Thyroid gland (tissue), 4 donors: Measurements from ENCODE around the gene MPL.

Source experiments
- CTCF ChIP-seq, 6 experiments: fragments of 200-600 bp in 3 of 6; fragments of 450-650 bp in 3 of 6; sonication (generic) in 3 of 6; IDR thresholded peaks; one replicate each; pipeline ENCODE4 v1.5.1; 2016 to 2019; ENCODE audit warnings: antibody characterized with exemption in 6 of 6, mild to moderate bottlenecking in 2 of 6, inconsistent platforms in 1 of 6, moderate library complexity in 1 of 6
- POLR2A ChIP-seq, 2 donors: fragments of 450-650 bp; IDR thresholded peaks; one replicate each; pipeline ENCODE4 v1.6.1; 2017; ENCODE audit warnings: antibody characterized with exemption in 2 of 2, mild to moderate bottlenecking in 2 of 2, moderate library complexity in 1 of 2

DNA sequence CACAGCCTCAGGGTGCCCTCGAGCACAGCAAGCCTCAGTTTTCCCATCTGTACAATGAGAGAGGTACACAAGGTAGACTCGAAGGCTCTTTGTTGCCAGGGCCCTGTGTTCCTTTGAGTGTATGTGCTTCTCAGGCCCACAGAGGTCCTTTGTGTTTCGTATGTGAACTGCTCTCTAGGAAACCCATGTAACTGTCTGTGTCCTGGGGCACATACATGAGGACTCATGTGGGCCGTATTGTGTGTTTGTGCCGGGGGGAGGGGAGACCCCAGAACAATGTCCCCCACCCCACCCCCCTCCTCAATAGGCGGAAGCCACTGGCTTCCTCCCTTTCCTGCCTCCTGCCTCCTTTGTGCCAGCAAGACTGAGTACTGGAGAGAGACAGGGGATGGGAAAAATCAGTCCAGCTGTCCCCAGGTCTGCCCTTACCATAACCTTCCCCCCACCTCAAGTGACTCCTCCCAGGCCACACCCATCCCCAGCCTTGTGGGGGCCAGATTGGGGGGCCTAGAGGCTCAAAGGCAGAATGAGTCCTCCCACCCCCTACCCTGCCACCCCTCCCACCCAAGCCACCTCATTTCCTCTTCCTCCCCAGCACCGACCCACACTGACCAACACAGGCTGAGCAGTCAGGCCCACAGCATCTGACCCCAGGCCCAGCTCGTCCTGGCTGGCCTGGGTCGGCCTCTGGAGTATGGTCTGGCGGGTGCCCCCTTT is 37.1 kb upstream of the MPL start, which contains the start of gene TIE1:
- no peak for TF ChIP-seq CTCF (IDR thresholded peaks at IDR 0.05)
- peak in 1 of 2 donors; percentile 21 for TF ChIP-seq POLR2A (IDR thresholded peaks at IDR 0.05)
